PC-9 (cell line): ENCODE results near the gene HSP90AB1.

Experiments used
- CTCF ChIP-seq: fragments of 200-600 bp; sonication (generic); conservative IDR thresholded peaks from 2 replicates; pipeline ENCODE4 v1.6.1; 2017; ENCODE audit warnings: mixed run types, antibody characterized with exemption, mild to moderate bottlenecking, moderate library complexity
- EZH2 ChIP-seq: fragments of 200-600 bp; sonication (generic); IDR thresholded peaks from 2 replicates; pipeline ENCODE4 v1.8.0; 2017; ENCODE audit warnings: antibody characterized with exemption, low read depth

GRCh38 chr6:44289726-44290260 is 42.9 kb downstream of the HSP90AB1 start:
- TF ChIP-seq CTCF (no peak), EZH2 (no peak)
